GM19372 (cell line): ENCODE measurements around the gene PHF5A.
A peak's percentile ranks its signal among the peaks of the same experiment; 100 is the strongest.

ENCODE experiments used
- ATAC-seq: cut with Tn5 transposase; IDR thresholded peaks from one replicate; pipeline ENCODE4 v1.9.1; 2021; ENCODE audit warnings: mild to moderate bottlenecking, low read depth, moderate library complexity; ENCODE audit not compliant: unreplicated experiment

PHF5A gene, protein sequence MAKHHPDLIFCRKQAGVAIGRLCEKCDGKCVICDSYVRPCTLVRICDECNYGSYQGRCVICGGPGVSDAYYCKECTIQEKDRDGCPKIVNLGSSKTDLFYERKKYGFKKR

GRCh38 chr22:41468381-41469217 is at the start of gene PHF5A, which contains the start of gene ACO2:
TSS of gene PHF5A (minus strand) at chr22:41468692. CDS start at chr22:41468653, 39 bp downstream.
TSS of gene ACO2 (plus strand) at chr22:41469117. CDS start at chr22:41469147, 30 bp downstream.
- peak; percentile 93 for ATAC-seq

- no peak for ATAC-seq
Measured at GRCh38 chr22:41518048-41518347, 49.5 kb upstream of the PHF5A start.

GRCh38 chr22:41517172-41518047 is 48.9 kb upstream of the PHF5A start:
- ATAC-seq, result no peak

- ATAC-seq, result no peak
Measured at GRCh38 chr22:41516462-41516861, 48.0 kb upstream of the PHF5A start.

DNA sequence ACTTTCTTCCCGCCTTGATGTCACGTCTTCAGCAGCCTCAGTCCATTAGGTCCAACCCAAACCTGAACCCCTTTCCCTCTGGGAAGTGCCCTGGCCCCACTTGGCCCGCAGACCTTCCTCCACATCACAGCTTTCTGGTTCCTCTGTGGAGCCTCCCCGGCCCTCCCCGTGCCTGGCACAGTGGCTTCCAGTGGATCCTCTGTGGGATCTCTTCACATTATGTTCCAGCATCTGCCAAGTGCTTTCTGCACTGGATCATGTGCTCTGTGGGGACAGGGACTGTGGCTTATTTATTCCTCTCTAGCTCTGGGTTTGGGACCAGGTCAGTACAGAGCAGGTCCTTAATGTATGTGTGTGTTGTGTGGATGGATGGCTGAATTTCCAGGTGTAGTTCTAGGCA is 44.9 kb upstream of the PHF5A start:
- no peak for ATAC-seq

GRCh38 chr22:41512421-41513194 is 44.1 kb upstream of the PHF5A start:
- ATAC-seq, result no peak

DNA sequence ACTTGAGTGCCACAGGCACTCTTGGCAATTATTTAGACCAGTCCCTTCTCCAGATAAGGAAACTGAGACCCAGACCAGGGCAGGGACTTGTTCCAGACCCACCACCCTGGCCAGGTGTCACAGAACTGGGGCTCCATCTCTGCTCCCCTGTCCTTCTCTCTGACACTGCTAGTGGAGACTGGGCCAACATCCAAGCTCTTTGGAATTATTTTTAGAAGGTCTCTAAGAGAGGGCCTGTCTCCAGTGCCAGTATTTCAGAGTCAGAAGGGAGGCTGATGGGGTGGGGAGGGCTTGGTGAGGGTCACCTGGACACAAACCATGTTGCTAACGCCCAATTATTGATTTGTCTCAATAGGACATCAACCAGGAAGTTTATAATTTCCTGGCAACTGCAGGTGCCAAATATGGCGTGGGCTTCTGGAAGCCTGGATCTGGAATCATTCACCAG is 43.1 kb upstream of the PHF5A start:
- ATAC-seq, result no peak

GRCh38 chr22:41508770-41509170 is 40.3 kb upstream of the PHF5A start:
- ATAC-seq, result no peak

- no peak for ATAC-seq
Measured at GRCh38 chr22:41507330-41508063, 39.0 kb upstream of the PHF5A start.

DNA sequence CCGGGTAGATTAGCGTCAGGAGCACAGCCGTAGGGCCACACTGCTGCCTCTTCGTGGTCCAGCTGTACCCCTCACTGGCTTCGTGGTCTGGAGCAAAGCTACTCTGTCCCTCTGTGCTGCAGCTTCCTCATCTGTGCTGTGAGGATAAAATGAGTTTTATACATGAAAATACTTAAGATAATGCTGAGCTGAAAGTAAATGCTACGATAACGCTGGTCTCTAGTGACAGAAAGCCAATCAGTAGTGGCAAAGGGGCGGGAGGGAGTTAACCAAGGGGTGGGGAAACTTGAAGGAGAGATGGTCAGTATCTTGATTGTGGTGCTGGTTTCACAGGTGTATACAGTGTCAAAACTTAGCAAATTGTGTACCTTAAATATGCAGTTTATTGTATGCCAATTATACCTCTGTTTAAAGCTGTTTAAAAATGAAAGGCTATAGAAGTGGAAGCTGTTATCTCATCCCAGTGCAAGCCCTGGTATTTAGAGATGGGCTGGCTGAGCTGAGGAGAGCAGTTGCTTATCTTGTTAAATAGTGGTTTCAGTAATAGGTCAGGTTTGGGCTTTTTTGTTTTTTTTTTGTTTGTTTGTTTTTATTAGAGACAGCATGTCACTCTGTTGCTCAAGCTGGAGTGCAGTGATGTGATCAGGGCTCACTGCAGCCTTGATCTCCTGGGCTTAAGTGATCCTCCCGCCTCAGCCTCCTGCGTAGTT is 37.2 kb upstream of the PHF5A start:
- no peak for ATAC-seq

DNA sequence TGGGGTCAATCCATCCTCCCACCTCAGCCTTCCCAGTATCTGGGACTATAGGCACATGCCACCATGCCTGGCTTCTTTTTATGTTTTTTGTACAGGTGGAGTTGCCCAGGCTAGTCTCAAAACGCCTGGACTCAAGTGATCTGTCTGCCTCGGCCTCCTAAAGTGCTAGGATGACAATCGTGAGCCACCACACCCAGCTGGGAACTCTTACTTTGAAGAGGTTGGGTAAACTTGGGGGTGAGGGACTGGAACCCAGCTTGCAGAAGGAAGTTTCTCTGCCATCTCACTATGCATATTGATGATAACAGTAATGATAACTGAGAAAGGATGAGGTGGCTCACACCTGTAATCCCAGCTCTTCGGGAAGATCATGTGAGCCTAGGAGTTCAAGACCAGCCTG is 36.3 kb upstream of the PHF5A start:
- ATAC-seq, result no peak

- no peak for ATAC-seq
Measured at GRCh38 chr22:41504397-41504796, 35.9 kb upstream of the PHF5A start.

GRCh38 chr22:41501209-41501608 is 32.7 kb upstream of the PHF5A start:
- no peak for ATAC-seq

DNA sequence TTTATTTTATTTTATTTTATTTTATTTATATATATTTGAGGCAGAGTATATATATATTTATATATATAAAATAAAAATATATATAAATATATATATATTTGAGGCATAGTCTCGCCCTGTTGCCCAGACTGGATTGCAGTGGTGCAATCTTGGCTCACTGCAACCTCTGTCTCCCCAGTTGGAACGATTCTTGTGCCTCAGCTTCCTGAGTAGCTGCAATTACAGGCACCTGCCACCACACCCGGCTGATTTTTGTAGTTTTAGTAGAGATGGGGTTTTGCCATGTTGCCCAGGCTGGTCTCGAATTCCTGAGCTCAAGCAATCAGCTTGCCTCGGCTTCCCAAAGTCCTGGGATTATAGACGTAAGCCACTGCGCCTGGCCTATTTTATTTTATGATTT is 31.8 kb upstream of the PHF5A start:
- no peak for ATAC-seq

GRCh38 chr22:41499624-41500280 is 31.3 kb upstream of the PHF5A start:
- no peak for ATAC-seq

GRCh38 chr22:41498303-41498835 is 29.9 kb upstream of the PHF5A start:
- ATAC-seq, result no peak

DNA sequence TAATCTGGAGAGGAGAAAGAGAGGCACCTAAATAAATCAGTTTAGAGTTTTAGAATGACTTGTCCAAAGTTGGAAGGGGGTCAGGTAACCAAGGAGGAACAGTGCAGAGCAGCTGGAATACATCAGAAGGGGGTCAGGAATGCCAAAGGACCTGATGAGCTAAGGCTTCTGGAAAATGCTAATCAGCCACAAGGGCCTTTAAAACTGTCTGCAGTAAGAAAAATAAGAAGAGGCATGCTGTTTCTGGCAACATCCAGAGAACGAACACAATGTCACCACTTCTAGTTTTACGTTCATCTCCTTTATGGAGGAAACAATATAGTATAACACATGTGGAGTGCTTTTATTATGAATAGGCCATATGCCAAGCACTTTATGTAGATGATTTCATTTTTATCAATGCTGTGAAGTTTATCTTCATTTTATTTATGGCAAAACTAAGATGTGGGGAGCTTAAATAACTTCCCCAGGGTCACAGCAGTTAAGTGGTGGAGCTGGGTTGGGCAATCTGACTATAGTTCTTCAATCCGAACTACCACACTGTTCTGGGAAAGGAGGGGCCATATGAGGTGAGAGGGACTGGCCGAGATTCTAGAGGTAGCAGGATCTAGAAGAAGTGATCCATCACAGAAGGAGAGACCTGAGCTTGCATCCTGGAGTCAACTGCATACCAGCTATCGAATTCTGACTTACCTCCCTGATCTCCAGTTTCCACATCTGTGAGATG is 23.0 kb upstream of the PHF5A start:
- no peak for ATAC-seq
